Osteoblast (primary cell): ENCODE results near the gene TRIO. TPM values are rescaled to one million over a fixed set of nuclear protein-coding genes. Genes with fewer than 3 reads are reported as not detected.

Experiments
- DNase-seq: peaks from one replicate; pipeline ENCODE4 v3.0.0; 2011; ENCODE audit warnings: low spot score, mixed read lengths; ENCODE audit not compliant: insufficient read length; ENCODE audit errors: missing footprints
- H2AFZ ChIP-seq: 2 replicates; pipeline ENCODE4 v1.6.0; 2011; ENCODE audit warnings: mild to moderate bottlenecking, low read length
- H3K27ac ChIP-seq: 2 replicates; pipeline ENCODE4 v1.5.1; 2011; ENCODE audit warnings: mild to moderate bottlenecking, low read depth, low read length, moderate library complexity
- H3K27me3 ChIP-seq: 2 replicates; pipeline ENCODE4 v1.6.0; 2012; ENCODE audit warnings: mild to moderate bottlenecking, control low read depth, inconsistent platforms, low read length, moderate library complexity; ENCODE audit not compliant: insufficient read depth
- H3K36me3 ChIP-seq: 2 replicates; pipeline ENCODE4 v1.5.1; 2011; ENCODE audit warnings: mild to moderate bottlenecking, low read length, control low read depth, moderate library complexity; ENCODE audit not compliant: insufficient read depth
- H3K4me1 ChIP-seq: 2 replicates; pipeline ENCODE4 v1.5.1; 2011; ENCODE audit warnings: mild to moderate bottlenecking, low read length, control low read depth, moderate library complexity; ENCODE audit not compliant: insufficient read depth
- H3K4me2 ChIP-seq: 2 replicates; pipeline ENCODE4 v1.6.0; 2011; ENCODE audit warnings: mild to moderate bottlenecking, low read length; ENCODE audit not compliant: insufficient read depth
- H3K4me3 ChIP-seq: fragments of 200-600 bp; sonication (generic); 3 replicates; pipeline ENCODE4 v1.5.1; 2012; ENCODE audit warnings: mild to moderate bottlenecking, low read length, inconsistent platforms; ENCODE audit not compliant: insufficient read depth
- H3K79me2 ChIP-seq: 2 replicates; pipeline ENCODE4 v1.6.0; 2012; ENCODE audit warnings: mild to moderate bottlenecking, low read length, control low read depth, inconsistent platforms; ENCODE audit not compliant: insufficient read depth
- H3K9me3 ChIP-seq: 2 replicates; pipeline ENCODE4 v1.5.1; 2011; ENCODE audit warnings: low read depth, low read length, control low read depth
- H4K20me1 ChIP-seq: 2 replicates; pipeline ENCODE4 v1.6.0; 2012; ENCODE audit warnings: mild to moderate bottlenecking, low read length, control low read depth; ENCODE audit not compliant: insufficient read depth
- total RNA-seq: library from RNA; depleted of rRNA; stranded (reverse); fragments of >200 nt; gene quantifications from 2 replicates; pipeline ENCODE4 v1.2.3, GENCODE V29; 2012
- TF ChIP-seq, protein P1 (sequence below): IDR thresholded peaks from 2 replicates; pipeline ENCODE4 v1.5.1; 2011; ENCODE audit warnings: mild to moderate bottlenecking, low read depth, low read length, moderate library complexity; ENCODE audit errors: extremely low read depth

Gene TRIO
- total RNA-seq, 1 donor: 274 TPM

DNA sequence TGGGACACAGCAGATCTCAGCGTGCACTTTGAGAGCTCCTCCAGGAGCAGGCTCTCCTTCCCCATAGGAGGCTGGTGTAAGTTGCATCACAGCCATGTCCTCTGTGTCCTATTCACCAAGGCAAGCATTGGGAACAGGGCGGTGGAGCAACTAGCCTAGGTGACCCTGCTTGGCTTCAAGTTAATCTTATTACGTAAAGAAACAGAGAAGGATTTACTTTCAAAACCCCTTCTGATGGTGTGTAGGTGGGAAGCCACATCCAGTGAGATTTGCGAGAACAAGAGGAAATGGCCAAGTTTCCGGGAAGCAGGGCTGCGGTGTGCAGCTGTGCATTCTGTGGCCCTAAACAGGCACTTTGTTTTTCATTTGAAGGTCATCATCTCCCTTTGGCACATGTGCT, 80.2 kb downstream of the TRIO start:
- Histone ChIP-seq H3K79me2 (peaks cover 98% of the 10 kb centered on the region), H3K9me3 (no peaks in the 10 kb centered on the region), H2AFZ (no peak overlapping the region), H3K4me2 (no peak overlapping the region), H3K4me1 (peaks cover 20% of the 10 kb centered on the region), H3K36me3 (peaks cover 20% of the 10 kb centered on the region), H3K27ac (no peak overlapping the region), H3K27me3 (no peaks in the 10 kb centered on the region), H4K20me1 (peaks cover 82% of the 10 kb centered on the region), H3K4me3 (no peak overlapping the region)
- DNase-seq: no peak
- TF ChIP-seq, protein P1, sequence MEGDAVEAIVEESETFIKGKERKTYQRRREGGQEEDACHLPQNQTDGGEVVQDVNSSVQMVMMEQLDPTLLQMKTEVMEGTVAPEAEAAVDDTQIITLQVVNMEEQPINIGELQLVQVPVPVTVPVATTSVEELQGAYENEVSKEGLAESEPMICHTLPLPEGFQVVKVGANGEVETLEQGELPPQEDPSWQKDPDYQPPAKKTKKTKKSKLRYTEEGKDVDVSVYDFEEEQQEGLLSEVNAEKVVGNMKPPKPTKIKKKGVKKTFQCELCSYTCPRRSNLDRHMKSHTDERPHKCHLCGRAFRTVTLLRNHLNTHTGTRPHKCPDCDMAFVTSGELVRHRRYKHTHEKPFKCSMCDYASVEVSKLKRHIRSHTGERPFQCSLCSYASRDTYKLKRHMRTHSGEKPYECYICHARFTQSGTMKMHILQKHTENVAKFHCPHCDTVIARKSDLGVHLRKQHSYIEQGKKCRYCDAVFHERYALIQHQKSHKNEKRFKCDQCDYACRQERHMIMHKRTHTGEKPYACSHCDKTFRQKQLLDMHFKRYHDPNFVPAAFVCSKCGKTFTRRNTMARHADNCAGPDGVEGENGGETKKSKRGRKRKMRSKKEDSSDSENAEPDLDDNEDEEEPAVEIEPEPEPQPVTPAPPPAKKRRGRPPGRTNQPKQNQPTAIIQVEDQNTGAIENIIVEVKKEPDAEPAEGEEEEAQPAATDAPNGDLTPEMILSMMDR: no peak

DNA sequence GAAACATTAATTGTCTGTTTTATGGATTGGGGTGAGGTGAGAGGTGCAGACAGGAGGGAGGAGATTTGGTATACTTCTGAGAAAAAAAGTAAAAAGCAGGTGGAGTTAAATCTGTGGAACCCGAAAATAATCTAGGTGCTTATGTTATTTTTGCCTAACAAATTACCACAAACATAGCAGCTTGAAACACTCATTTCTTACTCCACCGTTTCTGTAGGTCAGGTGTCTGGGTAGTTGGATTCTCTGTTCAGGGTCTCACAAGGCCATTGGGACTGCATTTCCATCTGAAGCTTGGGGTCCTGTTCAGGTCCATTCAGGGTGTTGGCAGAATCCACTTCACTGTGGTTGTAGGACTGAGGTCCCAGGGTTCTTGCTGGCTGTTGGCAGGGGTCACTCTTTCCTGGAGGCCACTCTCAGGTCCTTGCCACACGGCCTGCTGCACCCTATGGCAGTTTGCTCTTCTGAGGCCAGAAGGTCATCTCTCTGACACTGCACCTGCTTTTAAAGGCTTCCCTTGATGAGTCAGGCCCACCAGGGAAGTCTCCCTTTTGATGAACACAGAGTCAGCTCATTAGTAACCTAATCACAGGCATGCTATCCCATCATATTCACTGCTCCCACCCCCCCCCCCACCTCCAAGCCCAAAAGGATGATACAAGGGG, 82.2 kb downstream of the TRIO start:
- TF ChIP-seq, protein P1: no peak
- Histone ChIP-seq H3K9me3 (no peaks in the 10 kb centered on the region), H3K27me3 (no peaks in the 10 kb centered on the region), H4K20me1 (peaks cover 82% of the 10 kb centered on the region), H3K4me2 (no peak overlapping the region), H3K27ac (no peak overlapping the region), H2AFZ (no peak overlapping the region), H3K4me1 (peaks cover 15% of the 10 kb centered on the region), H3K36me3 (peaks cover 27% of the 10 kb centered on the region), H3K79me2 (peaks cover 98% of the 10 kb centered on the region), H3K4me3 (no peak overlapping the region)
- DNase-seq: no peak

DNA sequence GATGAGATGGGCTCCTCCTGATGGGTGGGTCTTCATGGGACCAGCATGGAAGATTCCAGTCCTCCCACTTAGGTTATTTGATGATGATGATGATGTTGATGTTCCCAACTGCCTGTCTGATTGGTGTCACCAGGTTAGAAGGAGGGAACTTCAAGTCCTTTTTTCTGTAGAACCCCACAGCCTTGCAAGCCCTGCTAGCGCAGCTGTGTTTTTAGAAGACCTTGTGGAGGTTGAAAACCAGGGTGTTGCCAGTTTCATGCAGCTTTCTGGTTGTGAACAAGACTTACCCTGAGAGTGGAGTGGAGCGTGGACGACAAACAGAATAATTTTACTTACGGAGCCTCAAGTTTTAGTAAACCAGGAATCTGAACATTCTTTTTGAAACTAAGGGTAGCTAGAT, 83.0 kb downstream of the TRIO start:
- peaks cover 98% of the 10 kb centered on the region for H3K79me2 ChIP-seq
- H3K4me3 ChIP-seq: no peak overlapping the region
- H3K27ac ChIP-seq: no peak overlapping the region
- H3K27me3 ChIP-seq: no peaks in the 10 kb centered on the region
- H3K4me2 ChIP-seq: no peak overlapping the region
- peaks cover 27% of the 10 kb centered on the region for H3K36me3 ChIP-seq
- TF ChIP-seq, protein P1: no peak
- DNase-seq: no peak
- peaks cover 23% of the 10 kb centered on the region for H3K4me1 ChIP-seq
- H3K9me3 ChIP-seq: no peaks in the 10 kb centered on the region
- no peak overlapping the region for H2AFZ ChIP-seq
- H4K20me1 ChIP-seq: peaks cover 82% of the 10 kb centered on the region

DNA sequence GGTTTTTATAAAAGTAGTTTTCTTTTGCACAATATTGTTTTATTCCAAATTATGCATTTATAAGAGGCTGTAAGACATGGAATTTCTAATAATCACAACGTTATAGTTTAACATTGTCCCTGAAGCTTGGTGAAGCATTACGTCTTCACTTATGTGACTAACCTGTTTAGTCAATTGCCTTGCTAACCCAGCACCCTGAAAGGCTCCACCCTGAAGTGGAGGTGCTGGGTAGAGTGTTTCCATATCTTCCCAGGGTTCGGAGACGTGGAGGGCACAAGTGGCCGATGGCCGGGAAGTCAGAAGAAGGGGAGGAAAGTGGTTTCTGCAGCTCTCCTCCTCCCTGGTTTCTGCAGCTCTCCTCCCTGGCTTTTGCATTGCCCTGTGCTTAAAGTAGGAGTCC, 83.4 kb downstream of the TRIO start:
- Histone ChIP-seq H3K36me3 (peaks cover 27% of the 10 kb centered on the region), H3K4me3 (no peak overlapping the region), H3K9me3 (no peaks in the 10 kb centered on the region), H4K20me1 (peaks cover 82% of the 10 kb centered on the region), H3K27me3 (no peaks in the 10 kb centered on the region), H3K4me1 (peaks cover 27% of the 10 kb centered on the region), H3K79me2 (peaks cover 98% of the 10 kb centered on the region), H2AFZ (no peak overlapping the region), H3K27ac (no peak overlapping the region), H3K4me2 (no peak overlapping the region)
- TF ChIP-seq, protein P1: no peak
- DNase-seq: no peak
